ENCODE results near the gene CCT3.
"Not testable (repeated sequence)": the region's sequence is repeated elsewhere in the genome, so short reads cannot be mapped to it uniquely, and the experiment has no call there.

Gene CCT3

GRCh38 chr1:156338180-156338976 lies at the start of gene CCT3, which contains the start of gene TSACC:
Gene CCT3, minus strand, starts transcription at chr1:156338292. Its CDS starts 108 bp downstream, at chr1:156338184.
Gene TSACC, plus strand, starts transcription at chr1:156338526. Its CDS starts 1,232 bp downstream, at chr1:156339758.
- peak; percentile 100 for DNase-seq

GRCh38 chr1:156387870-156388173 lies 49.7 kb upstream of the CCT3 start:
- DNase-seq = no peak

GRCh38 chr1:156386949-156387869 lies 49.1 kb upstream of the CCT3 start:
- no peak for DNase-seq

GRCh38 chr1:156386134-156386901 lies 48.2 kb upstream of the CCT3 start:
- DNase-seq = no peak

- DNase-seq = peak; percentile 91
Measured at GRCh38 chr1:156385534-156386031, 47.5 kb upstream of the CCT3 start.

- no peak for DNase-seq
Measured at GRCh38 chr1:156384658-156385057, 46.6 kb upstream of the CCT3 start.

GRCh38 chr1:156384007-156384406 lies 45.9 kb upstream of the CCT3 start:
- no peak for DNase-seq

GRCh38 chr1:156383023-156383422 lies 44.9 kb upstream of the CCT3 start:
- peak; percentile 83 for DNase-seq

- DNase-seq = no peak
Measured at GRCh38 chr1:156382561-156382960, 44.5 kb upstream of the CCT3 start.

- DNase-seq = no peak
Measured at GRCh38 chr1:156379420-156380165, 41.5 kb upstream of the CCT3 start.

- no peak for DNase-seq
Measured at GRCh38 chr1:156378557-156378956, 40.5 kb upstream of the CCT3 start.

GRCh38 chr1:156376958-156377919 lies 39.1 kb upstream of the CCT3 start:
- DNase-seq = no peak

- no peak for DNase-seq
Measured at GRCh38 chr1:156376146-156376545, 38.1 kb upstream of the CCT3 start.

- no peak for DNase-seq
Measured at GRCh38 chr1:156373546-156373945, 35.5 kb upstream of the CCT3 start.

- no peak for DNase-seq
Measured at GRCh38 chr1:156372876-156373275, 34.8 kb upstream of the CCT3 start.

- DNase-seq = no peak
Measured at GRCh38 chr1:156372265-156372586, 34.1 kb upstream of the CCT3 start.

GRCh38 chr1:156371553-156372264 lies 33.6 kb upstream of the CCT3 start:
- no peak for DNase-seq

GRCh38 chr1:156369685-156370286 lies 31.7 kb upstream of the CCT3 start:
- DNase-seq = not testable (repeated sequence)

GRCh38 chr1:156368889-156369684 lies 31.0 kb upstream of the CCT3 start, which contains the start of gene RHBG:
Gene RHBG, plus strand, starts transcription at chr1:156369211. Its CDS starts 39 bp downstream, at chr1:156369250.
- no peak for DNase-seq

All from activated CD8-positive, alpha-beta memory T cell treated with anti-CD3 and anti-CD28 coated beads for 24 hours (primary cell).